GM12878 (cell line): ENCODE data around the gene PPP6R1. TPM values are rescaled to one million over a fixed set of nuclear protein-coding genes. Genes with fewer than 3 reads are reported as not detected.
A peak's percentile ranks its signal among the peaks of the same experiment; 100 is the strongest.

Source experiments
- BMI1 ChIP-seq: fragments of 450-650 bp; IDR thresholded peaks from 2 replicates; pipeline ENCODE4 v1.6.1; 2016; ENCODE audit warnings: mild to moderate bottlenecking, moderate library complexity, borderline replicate concordance
- CHD2 ChIP-seq: IDR thresholded peaks from 2 replicates; pipeline ENCODE4 v1.6.1; 2011; ENCODE audit warnings: low read depth, low read length, improper control_type of control experiment, borderline replicate concordance
- CHD4 ChIP-seq: fragments of 200-600 bp; sonication (generic); IDR thresholded peaks from 2 replicates; pipeline ENCODE4 v1.6.1; 2016; ENCODE audit warnings: mild to moderate bottlenecking
- CREB1 ChIP-seq: IDR thresholded peaks from 2 replicates; pipeline ENCODE4 v1.6.1; 2012; ENCODE audit warnings: low read depth, mild to moderate bottlenecking, inconsistent platforms
- CUX1 ChIP-seq: IDR thresholded peaks from 2 replicates; pipeline ENCODE4 v1.6.1; 2012; ENCODE audit warnings: improper control_type of control experiment, low read depth, low read length; ENCODE audit not compliant: insufficient replicate concordance
- FOXM1 ChIP-seq: IDR thresholded peaks from 2 replicates; pipeline ENCODE4 v1.6.1; 2012; ENCODE audit warnings: low read depth, mild to moderate bottlenecking, inconsistent platforms, low read length, moderate library complexity
- IKZF1 ChIP-seq: fragments of 450-650 bp; conservative IDR thresholded peaks from 2 replicates; pipeline ENCODE4 v1.6.1; 2017; ENCODE audit warnings: antibody characterized with exemption, mild to moderate bottlenecking
- JUNB ChIP-seq: IDR thresholded peaks from 2 replicates; pipeline ENCODE4 v1.6.1; 2016; ENCODE audit warnings: antibody characterized with exemption, mild to moderate bottlenecking
- PAX8 ChIP-seq: fragments of 450-650 bp; IDR thresholded peaks from 2 replicates; pipeline ENCODE4 v1.6.1; 2017; ENCODE audit warnings: mild to moderate bottlenecking, moderate library complexity
- SMARCA5 ChIP-seq: fragments of 450-650 bp; IDR thresholded peaks from 2 replicates; pipeline ENCODE4 v1.6.1; 2017; ENCODE audit warnings: mild to moderate bottlenecking
- TBL1XR1 ChIP-seq: IDR thresholded peaks from 2 replicates; pipeline ENCODE4 v1.6.1; 2012; ENCODE audit warnings: low read depth, low read length, improper control_type of control experiment
- polyA plus RNA-seq, 11 experiments: library from polyadenylated mRNA; depleted of rRNA in 4 of 11; unstranded in 6 of 11; stranded (reverse) in 5 of 11; fragments of >200 nt; fragmentation: Nextera tagmentation in 4 of 11; fragmentation: Illumina TruSeq in 1 of 11; extraction: Ambion mirVana in 4 of 11; extraction: Trizol in 1 of 11; gene quantifications; 1 replicate in 1 of 11; 2 replicates in 10 of 11; pipeline versions ENCODE4 v1.2.1 to v1.2.3, GENCODE V29; 2011 to 2016; ENCODE audit warnings: inconsistent platforms in 2 of 11, missing spikeins in 2 of 11, low read depth in 1 of 11
- total RNA-seq, 4 experiments: library from RNA; depleted of rRNA in 3 of 4; stranded (reverse); fragments of >200 nt in 3 of 4; fragmentation: Illumina TruSeq in 1 of 4; extraction: Trizol in 1 of 4; gene quantifications; 2 replicates each; pipeline versions ENCODE4 v1.2.1 to v1.2.3, GENCODE V29; 2013 to 2021
- TF ChIP-seq, protein P1 (sequence below): fragments of 450-650 bp; IDR thresholded peaks from 2 replicates; pipeline ENCODE4 v1.6.1; 2017; ENCODE audit warnings: mild to moderate bottlenecking
- TF ChIP-seq, protein P2 (sequence below): fragments of 150-350 bp; IDR thresholded peaks from 2 replicates; pipeline ENCODE4 v1.6.1; 2014; ENCODE audit warnings: mild to moderate bottlenecking, low read depth, low read length
- TF ChIP-seq, protein P3 (sequence below): fragments of 450-650 bp; IDR thresholded peaks from 2 replicates; pipeline ENCODE4 v1.6.1; 2017; ENCODE audit warnings: mild to moderate bottlenecking, moderate library complexity
- TF ChIP-seq, protein P4 (sequence below): IDR thresholded peaks from 2 replicates; pipeline ENCODE4 v1.6.1; 2011; ENCODE audit warnings: low read depth, low read length, improper control_type of control experiment, borderline replicate concordance

Gene PPP6R1
- total and polyA plus RNA-seq, 10 of the 15 experiments (the other 5 are each of a cell fraction or from before 2014, with no cell fraction given) = 0.80 to 173 (median 63.7) TPM

GRCh38 chr19:55255618-55256423 lies 3.0 kb downstream of the PPP6R1 start (continued):
- TF ChIP-seq CUX1 (no peak), PAX8 (peak; percentile 96; the same call in 1 of the 2 replicates), CHD2 (no peak), BMI1 (no peak), IKZF1 (0 out of 2 replicates have a peak, but pooled peaks have one; percentile 48), FOXM1 (no peak), SMARCA5 (no peak; the same call in 1 of the 2 replicates), CHD4 (no peak), CREB1 (no peak), JUNB (no peak), TBL1XR1 (no peak)
- TF ChIP-seq, protein P1, sequence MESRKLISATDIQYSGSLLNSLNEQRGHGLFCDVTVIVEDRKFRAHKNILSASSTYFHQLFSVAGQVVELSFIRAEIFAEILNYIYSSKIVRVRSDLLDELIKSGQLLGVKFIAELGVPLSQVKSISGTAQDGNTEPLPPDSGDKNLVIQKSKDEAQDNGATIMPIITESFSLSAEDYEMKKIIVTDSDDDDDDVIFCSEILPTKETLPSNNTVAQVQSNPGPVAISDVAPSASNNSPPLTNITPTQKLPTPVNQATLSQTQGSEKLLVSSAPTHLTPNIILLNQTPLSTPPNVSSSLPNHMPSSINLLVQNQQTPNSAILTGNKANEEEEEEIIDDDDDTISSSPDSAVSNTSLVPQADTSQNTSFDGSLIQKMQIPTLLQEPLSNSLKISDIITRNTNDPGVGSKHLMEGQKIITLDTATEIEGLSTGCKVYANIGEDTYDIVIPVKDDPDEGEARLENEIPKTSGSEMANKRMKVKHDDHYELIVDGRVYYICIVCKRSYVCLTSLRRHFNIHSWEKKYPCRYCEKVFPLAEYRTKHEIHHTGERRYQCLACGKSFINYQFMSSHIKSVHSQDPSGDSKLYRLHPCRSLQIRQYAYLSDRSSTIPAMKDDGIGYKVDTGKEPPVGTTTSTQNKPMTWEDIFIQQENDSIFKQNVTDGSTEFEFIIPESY = no peak
- TF ChIP-seq, protein P2, sequence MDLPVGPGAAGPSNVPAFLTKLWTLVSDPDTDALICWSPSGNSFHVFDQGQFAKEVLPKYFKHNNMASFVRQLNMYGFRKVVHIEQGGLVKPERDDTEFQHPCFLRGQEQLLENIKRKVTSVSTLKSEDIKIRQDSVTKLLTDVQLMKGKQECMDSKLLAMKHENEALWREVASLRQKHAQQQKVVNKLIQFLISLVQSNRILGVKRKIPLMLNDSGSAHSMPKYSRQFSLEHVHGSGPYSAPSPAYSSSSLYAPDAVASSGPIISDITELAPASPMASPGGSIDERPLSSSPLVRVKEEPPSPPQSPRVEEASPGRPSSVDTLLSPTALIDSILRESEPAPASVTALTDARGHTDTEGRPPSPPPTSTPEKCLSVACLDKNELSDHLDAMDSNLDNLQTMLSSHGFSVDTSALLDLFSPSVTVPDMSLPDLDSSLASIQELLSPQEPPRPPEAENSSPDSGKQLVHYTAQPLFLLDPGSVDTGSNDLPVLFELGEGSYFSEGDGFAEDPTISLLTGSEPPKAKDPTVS = no peak
- TF ChIP-seq, protein P3, sequence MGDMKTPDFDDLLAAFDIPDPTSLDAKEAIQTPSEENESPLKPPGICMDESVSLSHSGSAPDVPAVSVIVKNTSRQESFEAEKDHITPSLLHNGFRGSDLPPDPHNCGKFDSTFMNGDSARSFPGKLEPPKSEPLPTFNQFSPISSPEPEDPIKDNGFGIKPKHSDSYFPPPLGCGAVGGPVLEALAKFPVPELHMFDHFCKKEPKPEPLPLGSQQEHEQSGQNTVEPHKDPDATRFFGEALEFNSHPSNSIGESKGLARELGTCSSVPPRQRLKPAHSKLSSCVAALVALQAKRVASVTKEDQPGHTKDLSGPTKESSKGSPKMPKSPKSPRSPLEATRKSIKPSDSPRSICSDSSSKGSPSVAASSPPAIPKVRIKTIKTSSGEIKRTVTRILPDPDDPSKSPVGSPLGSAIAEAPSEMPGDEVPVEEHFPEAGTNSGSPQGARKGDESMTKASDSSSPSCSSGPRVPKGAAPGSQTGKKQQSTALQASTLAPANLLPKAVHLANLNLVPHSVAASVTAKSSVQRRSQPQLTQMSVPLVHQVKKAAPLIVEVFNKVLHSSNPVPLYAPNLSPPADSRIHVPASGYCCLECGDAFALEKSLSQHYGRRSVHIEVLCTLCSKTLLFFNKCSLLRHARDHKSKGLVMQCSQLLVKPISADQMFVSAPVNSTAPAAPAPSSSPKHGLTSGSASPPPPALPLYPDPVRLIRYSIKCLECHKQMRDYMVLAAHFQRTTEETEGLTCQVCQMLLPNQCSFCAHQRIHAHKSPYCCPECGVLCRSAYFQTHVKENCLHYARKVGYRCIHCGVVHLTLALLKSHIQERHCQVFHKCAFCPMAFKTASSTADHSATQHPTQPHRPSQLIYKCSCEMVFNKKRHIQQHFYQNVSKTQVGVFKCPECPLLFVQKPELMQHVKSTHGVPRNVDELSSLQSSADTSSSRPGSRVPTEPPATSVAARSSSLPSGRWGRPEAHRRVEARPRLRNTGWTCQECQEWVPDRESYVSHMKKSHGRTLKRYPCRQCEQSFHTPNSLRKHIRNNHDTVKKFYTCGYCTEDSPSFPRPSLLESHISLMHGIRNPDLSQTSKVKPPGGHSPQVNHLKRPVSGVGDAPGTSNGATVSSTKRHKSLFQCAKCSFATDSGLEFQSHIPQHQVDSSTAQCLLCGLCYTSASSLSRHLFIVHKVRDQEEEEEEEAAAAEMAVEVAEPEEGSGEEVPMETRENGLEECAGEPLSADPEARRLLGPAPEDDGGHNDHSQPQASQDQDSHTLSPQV = no peak
- TF ChIP-seq, protein P4, sequence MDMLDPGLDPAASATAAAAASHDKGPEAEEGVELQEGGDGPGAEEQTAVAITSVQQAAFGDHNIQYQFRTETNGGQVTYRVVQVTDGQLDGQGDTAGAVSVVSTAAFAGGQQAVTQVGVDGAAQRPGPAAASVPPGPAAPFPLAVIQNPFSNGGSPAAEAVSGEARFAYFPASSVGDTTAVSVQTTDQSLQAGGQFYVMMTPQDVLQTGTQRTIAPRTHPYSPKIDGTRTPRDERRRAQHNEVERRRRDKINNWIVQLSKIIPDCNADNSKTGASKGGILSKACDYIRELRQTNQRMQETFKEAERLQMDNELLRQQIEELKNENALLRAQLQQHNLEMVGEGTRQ = no peak
